GM12878 (cell line): ENCODE results near the gene GAL.

Experiments
- POLR2AphosphoS5 ChIP-seq: IDR thresholded peaks from 2 replicates; pipeline ENCODE4 v1.6.1; 2011; ENCODE audit warnings: mild to moderate bottlenecking, low read length, inconsistent platforms
- SIN3A ChIP-seq: IDR thresholded peaks from 2 replicates; pipeline ENCODE4 v1.6.1; 2012; ENCODE audit warnings: low read depth, low read length, improper control_type of control experiment
- SRF ChIP-seq, 2 experiments: IDR thresholded peaks; 2 replicates each; pipeline ENCODE4 v1.6.1; 2011; ENCODE audit warnings: low read depth in 2 of 2, low read length in 2 of 2, mild to moderate bottlenecking in 1 of 2, moderate library complexity in 1 of 2
- TF ChIP-seq, protein P1 (sequence below): fragments of 450-650 bp; formaldehyde crosslinking; IDR thresholded peaks from 2 replicates; pipeline ENCODE4 v1.5.0; 2022; ENCODE audit warnings: mild to moderate bottlenecking, missing genetic modification characterization
- TF ChIP-seq, protein P2 (sequence below), 3 experiments: IDR thresholded peaks in 2 of 3; conservative IDR thresholded peaks in 1 of 3; 2 replicates each; pipeline ENCODE4 v1.5.1; 2011; ENCODE audit warnings: low read depth in 3 of 3, low read length in 3 of 3, mild to moderate bottlenecking in 3 of 3, control low read depth in 2 of 3, moderate library complexity in 2 of 3, inconsistent platforms in 1 of 3, mixed read lengths in 1 of 3; ENCODE audit not compliant: control insufficient read depth in 2 of 3, insufficient read depth in 1 of 3; ENCODE audit errors: extremely low read depth in 1 of 3
- TF ChIP-seq, protein P3 (sequence below): fragments of 450-650 bp; IDR thresholded peaks from 2 replicates; pipeline ENCODE4 v1.6.1; 2016; ENCODE audit warnings: mild to moderate bottlenecking

DNA sequence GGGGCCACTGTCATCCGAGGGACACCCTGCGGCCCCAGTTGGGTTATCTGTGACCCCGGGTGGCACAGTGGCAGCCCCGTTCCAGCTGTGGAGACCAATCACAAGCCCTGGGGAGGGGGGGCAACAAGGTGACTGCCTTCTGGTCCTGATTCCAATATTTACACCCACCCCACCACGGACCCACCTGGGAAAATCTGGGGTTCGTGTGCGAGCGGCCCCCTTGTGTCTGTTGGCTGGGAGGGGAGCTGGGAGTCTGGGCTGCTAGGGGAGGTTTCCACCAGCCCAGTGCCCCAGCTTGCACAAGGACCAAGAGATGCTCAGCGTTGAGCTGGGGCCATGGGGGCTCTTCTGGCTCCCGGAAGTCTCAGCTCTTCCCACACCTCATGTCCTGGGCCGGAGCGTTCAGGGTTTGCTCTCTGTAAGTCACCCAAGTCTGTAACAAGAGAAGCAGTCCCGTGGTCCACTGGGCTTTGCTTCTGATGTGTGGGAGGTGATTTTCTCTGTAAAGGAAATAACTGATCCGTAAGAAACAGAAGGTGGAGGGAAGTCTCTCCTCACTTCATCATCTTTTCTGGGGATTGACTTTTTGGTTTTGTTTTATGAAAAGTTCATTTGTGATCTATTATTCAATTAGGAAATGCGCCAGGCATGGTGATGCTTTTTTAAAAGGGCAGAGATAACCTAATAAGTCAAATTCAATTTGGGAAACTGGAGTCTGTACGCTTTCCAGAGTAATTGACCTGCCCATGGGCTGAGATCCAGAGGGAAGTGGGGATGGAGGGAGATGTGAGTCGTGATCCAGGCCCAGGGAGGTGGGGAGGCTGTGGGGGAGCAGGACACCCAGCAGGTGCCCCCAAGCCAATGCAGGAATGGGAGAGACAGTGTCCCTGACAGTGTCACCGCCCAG lies 22.4 kb upstream of the GAL start:
- TF ChIP-seq, protein P1, sequence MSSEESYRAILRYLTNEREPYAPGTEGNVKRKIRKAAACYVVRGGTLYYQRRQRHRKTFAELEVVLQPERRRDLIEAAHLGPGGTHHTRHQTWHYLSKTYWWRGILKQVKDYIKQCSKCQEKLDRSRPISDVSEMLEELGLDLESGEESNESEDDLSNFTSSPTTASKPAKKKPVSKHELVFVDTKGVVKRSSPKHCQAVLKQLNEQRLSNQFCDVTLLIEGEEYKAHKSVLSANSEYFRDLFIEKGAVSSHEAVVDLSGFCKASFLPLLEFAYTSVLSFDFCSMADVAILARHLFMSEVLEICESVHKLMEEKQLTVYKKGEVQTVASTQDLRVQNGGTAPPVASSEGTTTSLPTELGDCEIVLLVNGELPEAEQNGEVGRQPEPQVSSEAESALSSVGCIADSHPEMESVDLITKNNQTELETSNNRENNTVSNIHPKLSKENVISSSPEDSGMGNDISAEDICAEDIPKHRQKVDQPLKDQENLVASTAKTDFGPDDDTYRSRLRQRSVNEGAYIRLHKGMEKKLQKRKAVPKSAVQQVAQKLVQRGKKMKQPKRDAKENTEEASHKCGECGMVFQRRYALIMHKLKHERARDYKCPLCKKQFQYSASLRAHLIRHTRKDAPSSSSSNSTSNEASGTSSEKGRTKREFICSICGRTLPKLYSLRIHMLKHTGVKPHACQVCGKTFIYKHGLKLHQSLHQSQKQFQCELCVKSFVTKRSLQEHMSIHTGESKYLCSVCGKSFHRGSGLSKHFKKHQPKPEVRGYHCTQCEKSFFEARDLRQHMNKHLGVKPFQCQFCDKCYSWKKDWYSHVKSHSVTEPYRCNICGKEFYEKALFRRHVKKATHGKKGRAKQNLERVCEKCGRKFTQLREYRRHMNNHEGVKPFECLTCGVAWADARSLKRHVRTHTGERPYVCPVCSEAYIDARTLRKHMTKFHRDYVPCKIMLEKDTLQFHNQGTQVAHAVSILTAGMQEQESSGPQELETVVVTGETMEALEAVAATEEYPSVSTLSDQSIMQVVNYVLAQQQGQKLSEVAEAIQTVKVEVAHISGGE (CRISPR knock-in tag): no peak
- TF ChIP-seq, protein P2, sequence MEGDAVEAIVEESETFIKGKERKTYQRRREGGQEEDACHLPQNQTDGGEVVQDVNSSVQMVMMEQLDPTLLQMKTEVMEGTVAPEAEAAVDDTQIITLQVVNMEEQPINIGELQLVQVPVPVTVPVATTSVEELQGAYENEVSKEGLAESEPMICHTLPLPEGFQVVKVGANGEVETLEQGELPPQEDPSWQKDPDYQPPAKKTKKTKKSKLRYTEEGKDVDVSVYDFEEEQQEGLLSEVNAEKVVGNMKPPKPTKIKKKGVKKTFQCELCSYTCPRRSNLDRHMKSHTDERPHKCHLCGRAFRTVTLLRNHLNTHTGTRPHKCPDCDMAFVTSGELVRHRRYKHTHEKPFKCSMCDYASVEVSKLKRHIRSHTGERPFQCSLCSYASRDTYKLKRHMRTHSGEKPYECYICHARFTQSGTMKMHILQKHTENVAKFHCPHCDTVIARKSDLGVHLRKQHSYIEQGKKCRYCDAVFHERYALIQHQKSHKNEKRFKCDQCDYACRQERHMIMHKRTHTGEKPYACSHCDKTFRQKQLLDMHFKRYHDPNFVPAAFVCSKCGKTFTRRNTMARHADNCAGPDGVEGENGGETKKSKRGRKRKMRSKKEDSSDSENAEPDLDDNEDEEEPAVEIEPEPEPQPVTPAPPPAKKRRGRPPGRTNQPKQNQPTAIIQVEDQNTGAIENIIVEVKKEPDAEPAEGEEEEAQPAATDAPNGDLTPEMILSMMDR (IDR thresholded peaks at IDR 0.05 in 2 of 3, conservative IDR thresholded peaks at IDR 0.05 in 1 of 3; ENCODE audit: control insufficient read depth in 2 of 3, extremely low read depth in 1 of 3, insufficient read depth in 1 of 3, low read depth in 3 of 3, low read length in 3 of 3): no peak
- TF ChIP-seq SIN3A (no peak), POLR2AphosphoS5 (no peak), SRF (IDR thresholded peaks at IDR 0.05; ENCODE audit: low read depth in 2 of 2, low read length in 2 of 2) (no peak)
- TF ChIP-seq, protein P3, sequence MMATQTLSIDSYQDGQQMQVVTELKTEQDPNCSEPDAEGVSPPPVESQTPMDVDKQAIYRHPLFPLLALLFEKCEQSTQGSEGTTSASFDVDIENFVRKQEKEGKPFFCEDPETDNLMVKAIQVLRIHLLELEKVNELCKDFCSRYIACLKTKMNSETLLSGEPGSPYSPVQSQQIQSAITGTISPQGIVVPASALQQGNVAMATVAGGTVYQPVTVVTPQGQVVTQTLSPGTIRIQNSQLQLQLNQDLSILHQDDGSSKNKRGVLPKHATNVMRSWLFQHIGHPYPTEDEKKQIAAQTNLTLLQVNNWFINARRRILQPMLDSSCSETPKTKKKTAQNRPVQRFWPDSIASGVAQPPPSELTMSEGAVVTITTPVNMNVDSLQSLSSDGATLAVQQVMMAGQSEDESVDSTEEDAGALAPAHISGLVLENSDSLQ: no peak
